Keratinocyte (primary cell): Measurements from ENCODE around the gene FAM3C.

Source experiments
- CTCF ChIP-seq, 3 experiments: IDR thresholded peaks in 1 of 3; conservative IDR thresholded peaks in 1 of 3; optimal IDR thresholded peaks in 1 of 3; 2 replicates in 2 of 3; 3 replicates in 1 of 3; pipeline versions ENCODE3 to v1.5.1; 2011; ENCODE audit warnings: low read length in 3 of 3, mild to moderate bottlenecking in 3 of 3, moderate library complexity in 2 of 3, control low read depth in 1 of 3, inconsistent platforms in 1 of 3; ENCODE audit not compliant: insufficient read depth in 2 of 3; ENCODE audit errors: extremely low read depth in 1 of 3
- EZH2 ChIP-seq: IDR thresholded peaks from one replicate; pipeline ENCODE4 v1.6.1; 2012; ENCODE audit warnings: inconsistent platforms, mild to moderate bottlenecking, low read length, moderate library complexity

- TF ChIP-seq CTCF (optimal IDR thresholded peaks at IDR 0.05 in 1 of 3, IDR thresholded peaks at IDR 0.05 in 1 of 3, conservative IDR thresholded peaks at IDR 0.05 in 1 of 3; ENCODE audit: extremely low read depth in 1 of 3, insufficient read depth in 2 of 3, low read length in 3 of 3) = no peak
- no peak for TF ChIP-seq EZH2
Measured at GRCh38 chr7:121383235-121383910, 12.7 kb downstream of the FAM3C start.
